Measurements from ENCODE around the gene ANKRD2. TPM values are rescaled to one million over a fixed set of nuclear protein-coding genes. Genes with fewer than 3 reads are reported as not detected.
A peak's percentile ranks its signal among the peaks of the same experiment; 100 is the strongest.

ANKRD2 gene
- total and polyA plus RNA-seq, 10 of the 15 experiments (the other 5 are each of a cell fraction or from before 2014, with no cell fraction given), result 0.18 to 0.23 TPM; not detected in 8

- no peak for FAIRE-seq
These were observed 29.5 kb upstream of the ANKRD2 start for GRCh38 chr10:97543025-97543546.

More at GRCh38 chr10:97543025-97543546, 29.5 kb upstream of the ANKRD2 start:
- Histone ChIP-seq H4K20me1 (ENCODE audit: control insufficient read depth, insufficient read depth) (no peaks in the 10 kb centered on the region), H3K36me3 (ENCODE audit: control insufficient read depth in 2 of 2, insufficient read depth in 2 of 2, low read length in 1 of 2) (no peaks in the 10 kb centered on the region), H2AFZ (ENCODE audit: control insufficient read depth, low read depth, low read length) (no peak overlapping the region), H3K27me3 (replicated peaks in 1 of 2; ENCODE audit: control insufficient read depth in 2 of 2, insufficient read depth in 2 of 2, low read length in 1 of 2) (no peaks in the 10 kb centered on the region; a peak in 1 of 4 replicates), H3K27ac (ENCODE audit: control insufficient read depth, insufficient read depth) (no peak overlapping the region), H3K79me2 (ENCODE audit: control insufficient read depth, insufficient read depth, low read length) (no peaks in the 10 kb centered on the region), H3K9me3 (replicated peaks; ENCODE audit: control insufficient read depth, insufficient read depth, low read length) (no peaks in the 10 kb centered on the region), H3K4me2 (ENCODE audit: control insufficient read depth, insufficient read depth) (no peak overlapping the region), H3K4me1 (ENCODE audit: control insufficient read depth, insufficient read depth, low read length) (no peaks in the 10 kb centered on the region), H3K4me3 (no peak overlapping the region), H3K9ac (ENCODE audit: control insufficient read depth, insufficient read depth, low read length) (no peak overlapping the region)
- ChIA-PET CTCF (interaction anchor here (1.2 to 2.0 kb wide), 2 partner anchors 9 to 76 kb away, joined by 3 to 12 read pairs; no protein-coding TSS in a partner anchor), POLR2A (no interaction called here), SMC1A (ENCODE audit: uncharacterized antibody, unreplicated experiment) (no interaction called here), RAD21 (ENCODE audit: unreplicated experiment) (no interaction called here)
- WGBS (ENCODE audit: insufficient coverage, insufficient replicate concordance, low lambda C conversion rate, missing lambda C conversion rate), result 32% methylated on average over 10 of the region's 10 CpGs
- no TSS peak for BruUV-seq (replicated peaks)
- peak; percentile 58 for ATAC-seq
- in situ Hi-C loops (cut with MboI), result no loop called here
- no peak for DNase-seq (ENCODE audit: low read depth, low spot score)
- TF ChIP-seq MTA2 (IDR thresholded peaks at IDR 0.05; ENCODE audit: low read depth), result no peak
- no peak for TF ChIP-seq NRF1 (conservative IDR thresholded peaks at IDR 0.05; ENCODE audit: low read depth, low read length)
- TF ChIP-seq ATF2 (IDR thresholded peaks at IDR 0.05; ENCODE audit: low read length), result no peak
- TF ChIP-seq RCOR1 (conservative IDR thresholded peaks at IDR 0.05; ENCODE audit: low read depth, low read length), result no peak
- TF ChIP-seq, protein P1, sequence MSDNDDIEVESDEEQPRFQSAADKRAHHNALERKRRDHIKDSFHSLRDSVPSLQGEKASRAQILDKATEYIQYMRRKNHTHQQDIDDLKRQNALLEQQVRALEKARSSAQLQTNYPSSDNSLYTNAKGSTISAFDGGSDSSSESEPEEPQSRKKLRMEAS (IDR thresholded peaks at IDR 0.05; ENCODE audit: low read depth, low read length), result no peak
- TF ChIP-seq SMAD5 (IDR thresholded peaks at IDR 0.05; ENCODE audit: low read depth), result no peak
- no peak for TF ChIP-seq PML (IDR thresholded peaks at IDR 0.05; ENCODE audit: low read length)
- no peak for TF ChIP-seq IKZF2 (IDR thresholded peaks at IDR 0.05)
- TF ChIP-seq E4F1 (IDR thresholded peaks at IDR 0.05; ENCODE audit: borderline replicate concordance, partially characterized antibody), result no peak
- TF ChIP-seq ZNF274 (IDR thresholded peaks at IDR 0.05; ENCODE audit: insufficient read depth, insufficient read length), result no peak
- TF ChIP-seq BMI1 (IDR thresholded peaks at IDR 0.05; ENCODE audit: borderline replicate concordance), result no peak
- intact Hi-C loops (cut with micrococcal nuclease; ENCODE audit: unreplicated experiment), result no loop called here

Measured in GM12878 (cell line).